GM19099 (cell line): Measurements from ENCODE around the gene CLDN10.

Source experiments
- POLR2A ChIP-seq: IDR thresholded peaks from 3 replicates; pipeline ENCODE4 v1.6.1; 2011; ENCODE audit warnings: low read depth; ENCODE audit not compliant: insufficient read length; ENCODE audit errors: extremely low read depth

Gene CLDN10

DNA sequence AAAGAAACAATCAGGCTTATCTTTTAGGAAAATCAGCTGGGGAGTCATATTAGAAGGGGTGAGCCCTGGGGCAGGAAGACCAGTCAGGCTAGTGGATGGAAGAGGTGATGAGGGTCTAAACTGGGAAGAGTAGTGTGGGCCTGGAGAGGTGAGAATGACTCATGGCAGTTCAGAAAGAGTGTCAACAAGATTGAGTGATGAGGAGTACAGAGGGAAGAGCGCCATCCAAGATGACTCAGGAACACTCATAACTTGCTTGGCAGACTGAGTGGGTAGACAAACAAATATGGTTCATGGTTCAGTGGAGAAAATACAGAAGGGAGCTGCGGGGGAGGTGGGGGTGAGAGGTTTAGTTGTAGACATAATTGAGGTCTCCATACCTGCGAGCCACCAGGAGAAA lies 17.3 kb upstream of the CLDN10 start:
- TF ChIP-seq POLR2A = no peak

DNA sequence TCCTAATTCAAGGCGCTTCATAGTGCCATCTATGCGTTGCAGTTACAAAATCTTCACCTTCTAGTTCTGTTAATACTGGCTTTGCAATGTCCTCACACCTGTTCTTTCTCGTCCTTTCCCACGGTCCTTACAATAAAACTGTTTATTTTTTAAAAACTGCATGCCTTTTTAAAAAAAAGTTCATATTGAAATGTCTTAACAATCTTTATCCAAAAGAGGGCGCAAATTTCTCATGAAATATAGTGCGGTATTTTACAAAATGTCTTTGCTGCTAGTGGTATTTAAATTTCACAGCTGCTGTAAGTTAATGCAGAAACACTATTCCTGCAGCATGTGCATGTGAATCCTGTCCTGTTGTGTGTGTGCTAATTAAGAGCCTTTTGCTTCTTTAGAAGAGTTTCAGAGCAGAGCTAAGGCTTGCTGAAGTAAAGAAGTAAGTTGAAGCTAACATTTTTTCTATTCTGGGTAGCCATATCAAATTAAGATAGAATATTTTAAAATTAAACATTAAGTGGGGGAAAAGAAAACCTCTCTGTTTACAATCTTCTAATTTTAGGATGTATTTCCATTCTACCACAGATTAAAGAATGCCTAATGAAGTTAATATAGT lies 15.8 kb upstream of the CLDN10 start:
- no peak for TF ChIP-seq POLR2A

DNA sequence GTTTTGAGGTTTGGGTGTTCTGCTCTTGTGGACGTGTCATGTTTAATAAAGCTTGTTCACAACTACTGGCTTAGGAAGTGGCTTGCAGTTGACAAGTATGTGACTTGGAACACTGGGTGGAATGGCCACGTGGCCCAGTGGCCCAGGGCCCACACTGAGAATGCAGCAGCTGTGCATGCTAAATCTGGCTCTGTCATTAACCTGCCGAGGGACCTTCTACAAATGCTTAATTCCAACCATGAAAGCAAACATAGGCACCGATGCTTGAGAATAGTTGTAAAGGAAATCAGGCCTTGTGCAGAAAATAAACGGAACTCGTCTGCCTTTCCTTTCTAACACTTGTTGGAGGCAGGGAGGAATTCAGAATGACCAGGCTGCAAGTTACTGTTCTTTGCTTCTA lies 11.6 kb upstream of the CLDN10 start:
- no peak for TF ChIP-seq POLR2A

DNA sequence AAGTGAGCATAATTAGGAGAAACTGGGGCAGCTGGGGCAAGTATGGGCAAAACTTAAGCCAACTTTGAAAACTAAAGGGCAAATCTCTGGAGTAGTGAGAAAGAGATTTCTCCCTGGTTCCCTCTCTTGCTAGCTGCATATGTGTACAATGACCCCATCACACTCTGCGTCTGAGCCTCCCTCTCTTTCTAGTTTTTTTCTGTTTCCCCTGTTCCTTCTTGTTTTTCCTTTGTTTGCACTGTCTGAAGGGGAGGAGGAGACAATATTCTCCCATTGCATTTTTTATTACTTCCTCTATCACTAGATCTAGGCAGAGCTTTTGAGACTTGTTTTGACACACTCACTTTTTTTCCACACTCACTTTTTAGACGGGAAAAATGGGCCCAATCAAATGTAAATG lies 11.2 kb upstream of the CLDN10 start:
- no peak for TF ChIP-seq POLR2A

DNA sequence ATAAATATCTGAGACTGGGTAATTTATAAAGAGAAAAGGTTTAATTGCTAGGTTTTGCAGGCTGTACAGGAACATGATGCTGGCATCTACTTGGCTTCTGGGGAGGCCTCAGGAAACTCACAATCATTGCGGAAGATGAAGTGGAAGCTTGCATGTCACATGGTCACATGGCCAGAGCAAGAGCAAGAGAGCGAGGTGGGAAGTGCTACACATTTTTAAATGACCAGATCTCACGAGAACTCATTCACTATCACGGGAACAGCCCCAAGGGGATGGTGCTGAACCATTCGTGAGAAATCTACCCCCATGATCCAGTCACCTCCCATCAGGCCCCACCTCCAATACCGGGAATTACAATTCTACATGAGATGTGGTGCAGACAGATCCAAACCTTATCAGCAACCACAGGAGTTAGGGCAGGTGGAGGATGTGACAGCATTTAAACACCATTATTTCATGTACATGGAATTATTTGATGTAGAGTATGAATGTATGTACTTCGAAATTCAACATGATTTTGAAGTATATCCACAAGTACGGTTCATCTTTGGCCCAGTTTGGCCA lies 10.5 kb upstream of the CLDN10 start:
- TF ChIP-seq POLR2A = no peak

DNA sequence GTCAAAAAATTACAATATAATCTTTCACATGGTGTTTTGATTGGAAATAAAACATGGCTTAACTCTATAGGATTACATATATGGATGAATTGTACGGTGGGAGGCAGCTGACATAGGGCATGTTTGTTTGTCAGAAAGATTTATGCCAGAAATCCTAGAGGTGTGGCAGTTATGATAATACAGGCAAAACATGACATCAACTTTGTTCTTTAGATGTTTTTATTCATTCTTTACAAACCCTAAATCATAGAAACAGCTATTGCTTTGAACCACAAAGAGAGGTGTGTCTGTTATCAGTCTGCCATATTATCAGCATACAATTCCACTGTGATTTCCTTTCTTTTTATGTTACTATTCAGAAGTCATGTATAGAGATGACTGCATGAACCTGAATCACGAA lies 8.2 kb upstream of the CLDN10 start:
- no peak for TF ChIP-seq POLR2A

DNA sequence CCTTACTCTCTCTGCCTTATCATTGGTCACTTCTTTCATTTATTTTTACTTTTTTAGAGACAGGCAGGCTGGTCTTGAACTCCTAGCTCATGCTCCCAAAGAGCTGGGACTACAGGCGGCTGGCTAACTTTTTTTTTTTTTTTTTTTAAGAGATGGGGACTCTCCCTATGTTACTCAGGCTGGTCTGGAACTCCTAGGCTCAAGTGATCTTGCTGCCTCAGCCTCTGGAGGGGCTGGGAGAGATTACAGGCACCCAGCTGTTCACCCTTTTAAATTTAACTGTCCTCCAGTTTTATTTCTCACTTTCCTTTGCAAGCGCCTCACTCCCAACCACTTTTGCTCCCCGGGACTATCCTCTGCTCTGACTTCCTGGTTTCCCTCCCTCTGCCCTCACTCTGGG lies 5.6 kb upstream of the CLDN10 start:
- no peak for TF ChIP-seq POLR2A

DNA sequence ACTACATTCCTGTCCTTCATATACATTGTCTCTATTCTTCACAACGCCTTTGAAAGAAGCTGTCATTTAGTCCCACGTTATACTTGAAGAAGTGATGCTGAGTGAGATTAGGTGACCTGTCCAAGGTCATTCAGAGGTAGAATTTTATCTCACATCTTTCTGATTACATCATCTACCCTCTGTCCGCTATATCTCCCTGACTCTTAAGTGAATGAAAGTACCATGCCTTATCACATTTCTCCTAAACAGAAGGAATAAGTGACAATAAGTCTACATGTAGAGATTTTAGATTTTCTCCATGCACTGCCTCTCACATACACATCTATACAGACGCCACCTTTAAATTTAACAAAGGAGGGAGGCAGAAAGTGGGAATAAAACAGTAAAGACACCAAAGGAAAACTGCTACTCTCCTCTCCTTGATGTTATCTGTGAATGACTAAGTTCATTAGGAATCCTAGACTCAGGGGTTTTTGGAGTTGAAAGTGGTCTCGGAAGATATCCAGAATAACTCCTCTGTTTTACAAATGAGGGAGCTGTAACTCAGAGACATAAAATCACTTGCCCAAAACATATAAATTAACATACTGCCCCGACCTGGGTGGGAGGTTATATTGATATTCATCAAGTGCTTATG lies 4.9 kb upstream of the CLDN10 start:
- no peak for TF ChIP-seq POLR2A

DNA sequence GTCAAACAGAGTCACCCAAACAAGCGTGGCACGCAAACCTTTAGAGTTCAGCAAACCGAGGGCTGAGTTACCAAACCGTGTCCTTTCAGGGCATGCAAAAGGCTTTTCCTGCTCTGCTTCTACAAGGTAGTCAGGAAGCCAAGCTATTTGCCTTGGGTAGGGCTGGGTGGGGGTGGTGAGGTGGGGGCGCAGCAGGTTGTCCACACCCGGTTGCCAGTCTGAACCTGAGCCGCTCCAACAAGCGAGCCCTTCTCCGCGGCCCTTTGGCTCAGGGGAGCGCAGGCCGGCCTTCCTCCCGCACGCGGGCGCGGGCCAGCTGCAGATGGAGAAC lies 347 bp upstream of the CLDN10 start:
- TF ChIP-seq POLR2A = no peak

DNA sequence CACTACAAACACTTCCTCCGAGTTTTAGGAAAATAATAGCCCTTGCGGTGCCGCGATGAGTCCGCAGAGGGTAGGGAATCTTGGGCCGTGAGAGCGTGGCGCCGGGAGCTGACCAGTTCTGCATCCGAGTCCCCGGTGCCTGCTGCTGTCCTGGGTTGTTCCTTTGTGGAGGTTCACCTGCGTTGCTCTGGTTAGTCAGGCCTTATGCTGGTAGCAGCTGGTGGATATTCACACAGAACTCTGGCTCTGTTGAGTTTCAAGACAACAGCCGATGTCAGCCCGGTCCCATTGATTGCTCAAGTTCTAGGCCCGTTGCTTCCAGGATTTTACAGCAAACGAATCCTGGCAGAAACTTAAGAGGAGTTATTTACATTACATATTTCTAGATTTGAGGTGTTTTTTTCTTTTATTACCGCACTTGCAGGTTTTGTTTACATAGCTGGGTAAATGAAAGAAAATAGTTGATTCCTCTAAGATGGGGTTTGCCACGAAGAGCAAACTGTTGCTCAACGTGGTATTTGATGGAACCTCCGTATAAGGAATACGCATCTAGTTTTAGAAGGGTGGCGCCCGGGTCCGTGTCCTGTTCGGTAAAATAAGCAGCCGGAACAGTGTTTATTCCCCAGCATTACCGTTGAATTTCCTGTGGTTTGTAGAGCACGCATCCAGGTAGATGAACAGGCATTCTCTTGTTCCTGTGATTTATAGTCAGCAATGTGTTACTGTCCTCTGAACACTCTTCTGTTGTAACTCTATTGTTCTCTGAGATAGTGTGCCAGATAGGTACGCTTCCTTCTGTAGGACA lies 1.3 kb downstream of the CLDN10 start:
- no peak for TF ChIP-seq POLR2A

DNA sequence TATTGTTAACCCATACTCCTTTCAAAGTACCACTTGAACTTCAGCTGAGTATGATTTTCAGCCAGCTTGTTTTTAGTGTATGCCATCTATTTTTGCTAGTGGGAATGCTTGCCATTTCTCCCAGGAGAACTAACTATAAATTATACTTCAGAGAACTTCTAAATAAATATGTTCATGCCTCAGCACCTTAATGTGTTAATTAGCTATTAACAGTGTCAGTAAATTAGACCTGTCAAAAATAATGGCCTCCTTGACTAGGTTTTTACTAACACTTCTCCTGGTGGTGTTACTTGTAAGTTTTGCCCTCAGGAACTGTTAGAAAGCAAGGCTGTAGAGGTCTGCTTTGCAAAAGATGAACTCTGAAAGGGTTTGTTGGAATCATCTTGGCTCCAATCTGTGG lies 4.5 kb downstream of the CLDN10 start:
- TF ChIP-seq POLR2A = no peak

DNA sequence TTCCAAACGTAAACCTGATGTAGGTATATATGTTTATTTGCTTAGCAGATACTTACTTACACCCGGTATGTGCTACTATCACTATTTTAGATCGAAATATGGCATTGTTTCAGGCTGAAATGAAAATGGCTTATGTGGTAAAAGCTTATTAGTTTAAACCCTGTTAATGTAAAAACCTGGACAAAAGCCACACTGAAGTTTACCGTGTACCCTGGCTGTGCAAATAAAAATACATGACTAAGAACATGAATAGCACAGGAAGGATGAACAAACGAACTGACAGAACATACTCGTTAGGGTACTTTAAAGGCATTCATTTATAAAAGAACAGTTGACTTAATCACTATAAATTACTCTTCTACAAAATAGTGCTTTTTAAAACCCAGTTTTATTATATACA lies 6.6 kb downstream of the CLDN10 start:
- TF ChIP-seq POLR2A = no peak

DNA sequence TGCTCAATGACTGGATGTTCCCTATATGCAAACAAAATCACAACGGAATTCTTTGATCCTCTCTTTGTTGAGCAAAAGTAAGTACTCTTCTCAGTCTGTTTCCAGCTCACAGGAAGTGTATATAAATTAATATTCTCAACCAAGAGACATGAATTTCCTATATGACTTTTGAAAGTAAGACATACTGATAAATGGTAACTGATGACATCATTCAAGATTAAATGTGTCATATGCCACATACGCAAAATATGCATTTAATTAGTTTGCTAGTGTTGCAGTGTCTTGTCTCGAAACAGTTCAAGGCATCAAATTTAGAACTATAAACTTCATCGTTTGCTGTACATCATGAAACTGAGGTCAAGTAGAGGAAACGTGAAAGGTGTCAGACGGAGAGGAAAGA lies 7.9 kb downstream of the CLDN10 start:
- TF ChIP-seq POLR2A = no peak

DNA sequence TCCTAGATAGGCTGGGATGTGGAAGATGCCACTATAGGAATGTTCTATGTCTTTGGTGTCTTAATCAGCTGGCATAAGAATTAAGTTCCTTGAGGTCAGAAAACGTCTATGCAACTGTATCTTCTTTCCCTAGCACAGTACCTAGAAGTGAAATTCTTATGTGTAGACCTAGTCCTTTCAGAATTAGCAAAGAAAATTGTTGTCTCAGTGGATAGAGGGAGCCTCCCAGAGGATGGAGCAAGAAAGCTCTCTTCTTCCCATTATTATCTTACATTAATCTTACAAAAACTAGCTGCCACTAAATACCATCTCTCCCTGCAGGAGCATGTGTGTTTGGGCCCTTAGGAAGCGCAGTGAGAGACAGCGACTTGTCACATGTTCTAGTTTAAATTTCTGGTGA lies 11.6 kb downstream of the CLDN10 start:
- no peak for TF ChIP-seq POLR2A

DNA sequence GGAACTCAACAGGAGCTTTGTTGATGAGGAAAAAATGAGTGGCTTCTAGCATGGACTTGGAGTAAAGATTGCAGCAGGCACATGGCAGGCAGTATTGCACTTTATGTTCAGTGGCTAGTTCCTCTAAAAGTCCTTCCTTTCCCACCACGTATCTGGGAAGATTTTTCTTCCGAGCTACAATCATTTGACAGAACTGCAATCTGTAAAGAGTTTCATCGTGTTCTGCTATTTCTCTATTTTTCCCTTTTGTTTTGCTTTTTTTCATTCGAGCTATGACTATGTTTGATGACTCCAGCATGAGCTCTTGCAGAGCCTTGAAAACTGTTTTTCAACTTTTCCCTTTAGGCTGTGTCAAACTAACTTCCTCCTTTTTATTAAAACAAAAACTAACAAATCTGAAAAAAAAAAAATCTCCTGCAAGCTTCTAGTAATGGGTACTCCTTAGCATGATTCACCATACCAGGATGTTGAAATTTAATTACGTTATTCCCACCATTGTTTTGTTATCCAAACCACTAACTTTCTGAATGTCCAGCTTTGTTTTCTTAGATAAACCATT lies 12.3 kb downstream of the CLDN10 start:
- no peak for TF ChIP-seq POLR2A

DNA sequence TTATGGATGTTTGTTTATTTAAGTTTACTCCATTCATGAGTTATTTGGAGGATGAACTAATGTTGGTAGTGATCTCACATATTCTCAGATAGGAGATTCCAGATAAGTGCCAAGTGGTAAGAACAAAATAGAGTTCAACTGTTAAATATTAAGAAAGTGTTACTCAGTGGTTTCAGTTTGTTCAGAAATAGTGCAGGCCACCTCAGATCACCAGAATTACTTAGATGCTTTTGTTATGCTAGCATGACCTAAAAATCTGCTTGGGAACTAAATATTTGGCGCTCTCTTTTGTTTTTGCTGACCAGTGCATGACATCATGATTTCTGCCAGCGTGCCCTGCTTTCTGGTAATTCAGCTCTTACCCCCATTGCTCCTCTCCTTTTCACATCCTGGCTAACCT lies 15.6 kb downstream of the CLDN10 start:
- no peak for TF ChIP-seq POLR2A
